ENCODE results near the gene NHLRC2. TPM values are rescaled to one million over a fixed set of nuclear protein-coding genes. Genes with fewer than 3 reads are reported as not detected.
A peak's percentile ranks its signal among the peaks of the same experiment; 100 is the strongest.

The NHLRC2 gene
- polyA plus RNA-seq, 3 donors = 17.5 to 26.9 (median 20.9) TPM

DNA sequence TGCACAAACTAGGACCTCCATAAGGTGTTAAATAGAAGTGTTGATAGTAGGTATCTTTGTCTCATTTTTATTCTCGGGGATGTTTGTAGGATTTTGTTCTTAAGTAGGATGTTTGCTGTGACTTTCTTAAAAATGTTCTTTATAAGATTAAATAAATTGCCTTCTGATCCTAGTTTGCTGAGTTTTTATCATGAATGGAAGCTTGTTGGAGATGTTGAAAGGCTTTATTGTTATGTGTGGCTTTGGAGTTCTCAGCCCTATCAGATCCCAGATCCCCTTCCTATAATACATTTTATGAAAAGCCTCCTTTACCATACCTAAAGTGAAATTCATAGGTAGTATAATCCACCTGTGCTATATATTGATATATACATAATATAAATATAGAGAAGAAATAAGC lies 40.1 kb downstream of the NHLRC2 start:
- no peak for DNase-seq (ENCODE audit: extremely low read depth in 1 of 11, low read depth in 9 of 11, low spot score in 4 of 11)

DNA sequence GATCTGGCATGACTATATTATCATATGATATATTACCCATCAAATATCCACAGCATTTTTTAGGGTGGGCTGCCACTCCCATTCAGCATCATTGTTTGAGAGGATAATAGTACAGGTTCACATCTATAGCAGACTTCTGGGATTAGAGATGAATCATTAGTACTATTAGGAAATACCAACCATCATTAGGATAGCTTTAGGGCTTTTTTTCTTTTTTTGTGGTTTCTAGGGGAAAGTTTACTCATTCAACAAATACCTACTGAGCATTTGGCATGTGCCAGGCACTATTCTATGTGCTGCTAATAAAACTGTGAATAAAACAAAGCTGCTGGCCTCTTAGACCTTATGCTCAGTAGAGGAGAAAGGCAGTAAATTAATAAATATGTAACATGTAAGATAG lies 40.6 kb downstream of the NHLRC2 start:
- no peak for DNase-seq (ENCODE audit: extremely low read depth in 1 of 11, low read depth in 9 of 11, low spot score in 4 of 11)

DNA sequence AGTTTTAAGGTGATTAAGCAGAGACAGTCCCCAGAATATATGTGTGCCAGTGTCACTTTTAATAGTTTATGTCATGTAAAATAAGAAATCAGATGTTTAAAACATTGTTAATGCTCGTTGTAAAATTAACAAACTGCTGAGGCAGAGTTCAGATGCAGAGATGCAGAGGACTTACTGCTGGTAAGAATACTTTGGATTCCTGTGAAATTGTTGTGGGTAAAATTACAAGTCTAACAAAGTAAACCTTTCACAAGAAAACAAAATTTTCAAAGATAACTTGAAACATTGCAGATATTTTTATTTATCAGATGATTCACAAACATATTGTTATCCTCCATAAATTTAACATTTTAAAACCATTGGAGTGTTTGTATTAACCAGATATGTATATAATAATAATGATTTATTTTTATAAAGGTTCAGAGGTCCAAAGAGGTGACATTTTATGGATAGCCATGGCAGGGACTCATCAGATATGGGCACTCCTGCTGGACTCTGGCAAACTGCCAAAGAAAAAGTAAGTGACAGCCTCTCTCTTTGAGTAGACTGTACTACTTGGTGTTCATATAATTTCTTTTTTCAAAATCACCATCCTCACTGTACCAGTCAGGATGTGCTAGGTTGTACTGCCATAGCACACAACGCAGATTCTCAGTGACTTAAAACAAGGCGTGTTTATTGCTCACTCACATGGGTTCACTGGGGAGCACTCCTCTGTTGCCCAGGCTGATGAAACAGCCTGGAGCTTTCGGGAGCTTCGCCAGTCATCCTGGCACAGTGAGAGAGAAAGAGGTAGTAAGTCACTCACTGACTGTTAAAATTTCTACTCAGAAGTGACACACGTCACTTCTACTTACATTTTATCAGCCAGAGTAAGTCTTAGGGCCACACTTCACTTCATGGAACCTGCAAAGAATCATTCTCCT lies 43.5 kb downstream of the NHLRC2 start:
- DNase-seq (ENCODE audit: extremely low read depth in 1 of 11, low read depth in 9 of 11, low spot score in 4 of 11) = no peak

DNA sequence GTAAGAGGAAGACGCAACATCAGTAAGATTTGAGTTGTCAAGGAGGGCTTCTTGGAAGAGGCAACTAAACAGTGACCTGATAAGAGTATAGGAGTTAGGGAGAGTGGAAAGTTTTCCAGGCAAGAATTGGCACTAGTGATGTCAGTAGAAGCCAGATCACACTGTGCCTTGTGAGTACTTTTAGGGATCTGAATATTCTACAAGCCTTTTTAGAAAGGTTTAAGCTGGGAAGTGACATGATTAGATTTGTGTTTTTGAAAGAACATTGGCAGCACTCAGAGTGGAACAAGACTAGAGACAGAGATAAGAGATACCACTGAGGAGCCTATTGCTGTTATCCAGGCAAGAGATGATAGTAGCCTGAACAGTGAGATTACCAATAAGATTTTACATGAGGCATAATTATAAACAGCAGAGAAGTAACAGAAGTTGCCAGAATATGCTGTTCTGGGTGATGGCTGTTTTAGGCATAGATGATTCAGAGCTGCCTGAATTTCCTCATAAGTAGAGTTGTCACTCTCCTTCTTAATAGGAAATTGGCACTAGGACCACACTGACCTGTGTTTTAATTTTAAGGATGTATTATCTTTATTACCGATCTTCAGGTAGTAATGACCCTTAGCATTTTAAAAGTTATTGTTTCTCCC lies 45.6 kb downstream of the NHLRC2 start:
- no peak for DNase-seq (ENCODE audit: extremely low read depth in 1 of 11, low read depth in 9 of 11, low spot score in 4 of 11)

DNA sequence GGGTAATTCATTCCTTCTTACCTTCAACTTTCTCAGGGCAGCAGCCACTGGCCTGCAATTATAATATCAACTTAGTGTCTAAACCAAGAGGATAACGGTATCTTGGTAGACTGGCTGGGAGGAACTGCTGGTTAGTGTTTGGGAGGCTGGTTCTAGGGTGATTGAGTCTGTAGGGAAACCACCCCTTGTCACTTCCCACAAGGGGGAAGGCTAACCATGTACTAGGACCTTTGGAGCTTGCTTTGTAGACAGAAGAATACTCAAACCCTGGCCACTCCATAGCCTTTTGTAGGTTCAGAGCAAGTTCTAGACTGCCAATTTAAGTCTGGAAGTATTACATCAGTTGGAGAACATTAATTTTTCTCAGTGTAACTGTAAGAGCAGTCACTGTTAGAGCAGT lies 51.3 kb downstream of the NHLRC2 start:
- no peak for DNase-seq (ENCODE audit: extremely low read depth in 1 of 11, low read depth in 9 of 11, low spot score in 4 of 11)

DNA sequence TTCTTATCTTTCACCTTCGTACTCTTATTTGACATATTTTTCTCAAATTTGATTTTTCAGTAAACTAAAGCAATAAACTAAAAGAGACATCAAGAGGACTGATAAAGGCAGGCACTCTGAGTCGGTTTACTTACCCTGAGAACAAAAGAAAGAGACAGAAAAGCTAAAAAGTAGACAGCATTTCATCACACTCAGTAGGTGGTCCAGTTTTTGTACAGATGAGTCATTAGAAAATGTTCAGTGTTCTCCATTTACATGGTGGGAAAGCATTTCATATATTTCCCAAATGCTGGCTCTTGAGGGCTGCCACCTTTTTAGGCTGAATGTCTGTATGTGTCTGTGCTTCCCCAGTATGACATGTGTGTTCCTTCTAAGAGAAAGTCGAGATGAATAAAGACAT lies 52.7 kb downstream of the NHLRC2 start:
- no peak for DNase-seq (ENCODE audit: extremely low read depth in 1 of 11, low read depth in 9 of 11, low spot score in 4 of 11)

DNA sequence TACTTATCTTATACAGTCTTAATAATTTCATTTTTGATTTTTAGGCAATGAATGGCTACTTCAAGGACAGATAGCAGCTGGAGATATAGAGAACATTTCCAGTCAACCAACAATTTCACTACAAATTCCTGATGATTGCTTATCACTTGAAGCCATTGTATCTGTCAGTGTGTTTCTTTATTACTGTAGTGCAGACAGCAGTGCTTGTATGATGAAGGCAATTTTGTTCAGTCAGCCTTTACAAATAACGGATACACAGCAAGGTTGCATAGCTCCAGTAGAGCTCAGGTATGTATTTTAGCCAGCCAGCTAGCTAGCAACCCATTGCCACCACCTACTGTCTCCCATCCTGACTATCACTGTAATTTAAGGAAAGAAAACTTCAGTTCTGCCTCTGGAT lies 53.8 kb downstream of the NHLRC2 start:
- DNase-seq (ENCODE audit: extremely low read depth in 1 of 11, low read depth in 9 of 11, low spot score in 4 of 11) = no peak

DNA sequence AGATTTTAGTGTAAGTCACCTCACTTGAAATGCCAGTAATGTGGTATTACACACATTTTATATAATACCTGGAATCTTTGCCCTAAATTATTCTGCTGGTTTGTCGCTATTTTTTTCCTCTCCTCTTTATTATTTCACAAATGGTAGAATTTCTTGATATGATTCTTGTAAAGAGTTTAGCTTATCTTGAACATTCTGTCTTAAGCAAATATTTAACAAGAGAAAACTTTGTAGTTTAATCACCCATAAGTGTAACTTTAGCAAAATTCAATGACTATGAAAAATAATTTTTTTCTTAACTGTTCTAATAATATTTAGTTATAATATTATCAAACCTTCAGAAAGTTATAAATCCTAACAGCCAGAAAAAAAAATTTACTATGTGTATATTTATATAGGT lies 56.7 kb downstream of the NHLRC2 start:
- DNase-seq (ENCODE audit: extremely low read depth in 1 of 11, low read depth in 9 of 11, low spot score in 4 of 11) = no peak

DNA sequence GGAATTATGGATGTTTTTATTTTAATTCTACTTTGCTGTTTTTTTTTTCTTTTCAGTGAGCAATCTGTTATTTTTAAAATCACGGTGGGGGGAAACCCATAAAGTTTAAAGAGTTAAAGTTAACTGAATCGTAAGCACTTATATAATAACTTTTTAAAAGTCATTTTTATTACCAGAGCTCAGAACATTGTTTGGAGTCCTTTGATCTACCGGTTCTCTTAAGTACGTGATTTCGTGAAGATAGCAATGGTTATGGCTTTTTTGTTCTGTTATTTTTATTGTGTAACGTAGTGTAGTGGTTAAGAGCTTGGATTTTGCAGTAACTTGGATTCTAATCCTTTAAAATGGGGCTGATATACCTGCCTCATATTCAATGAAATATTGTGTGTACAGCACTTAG lies 57.4 kb downstream of the NHLRC2 start:
- no peak for DNase-seq (ENCODE audit: extremely low read depth in 1 of 11, low read depth in 9 of 11, low spot score in 4 of 11)

DNA sequence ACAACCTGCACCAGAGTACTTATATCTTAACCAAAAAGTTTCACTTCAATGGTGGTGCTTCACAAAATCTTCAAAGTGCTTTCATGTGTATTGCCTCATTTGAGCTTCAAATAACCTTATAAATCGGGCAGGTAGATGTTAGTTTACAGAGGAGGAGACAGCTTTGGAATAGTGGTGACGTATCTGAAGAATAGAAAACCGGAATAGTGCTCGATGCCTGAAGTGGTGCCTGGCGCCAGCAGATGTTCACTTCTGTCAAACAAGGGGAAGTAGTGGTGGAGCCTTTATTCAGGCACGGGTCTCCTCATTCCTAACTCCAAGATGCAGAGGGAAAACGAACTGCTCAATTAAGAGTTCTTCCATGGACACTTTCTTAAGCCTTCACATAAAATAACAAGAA lies 58.1 kb downstream of the NHLRC2 start:
- DNase-seq (ENCODE audit: extremely low read depth in 1 of 11, low read depth in 9 of 11, low spot score in 4 of 11) = no peak

DNA sequence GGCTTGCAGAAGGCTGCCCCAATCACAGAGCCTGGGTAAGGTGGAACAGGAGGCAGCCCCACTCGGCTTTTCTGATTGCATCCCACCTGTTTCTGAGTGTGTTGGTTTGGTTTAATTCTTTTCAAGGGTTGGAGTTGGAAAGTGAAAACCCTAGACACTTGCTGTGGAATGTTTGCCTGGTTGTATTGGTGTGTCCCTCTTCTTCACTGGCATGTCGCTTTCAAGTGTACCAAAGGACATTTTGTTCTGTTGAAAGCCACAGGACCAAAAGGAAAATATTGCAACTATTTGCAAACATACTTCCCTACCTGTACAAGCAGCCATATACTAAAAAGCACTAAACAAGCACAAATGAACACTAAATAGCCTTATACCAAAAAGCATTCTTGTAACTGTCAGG lies 60.5 kb downstream of the NHLRC2 start:
- no peak for DNase-seq (ENCODE audit: extremely low read depth in 1 of 11, low read depth in 9 of 11, low spot score in 4 of 11)

DNA sequence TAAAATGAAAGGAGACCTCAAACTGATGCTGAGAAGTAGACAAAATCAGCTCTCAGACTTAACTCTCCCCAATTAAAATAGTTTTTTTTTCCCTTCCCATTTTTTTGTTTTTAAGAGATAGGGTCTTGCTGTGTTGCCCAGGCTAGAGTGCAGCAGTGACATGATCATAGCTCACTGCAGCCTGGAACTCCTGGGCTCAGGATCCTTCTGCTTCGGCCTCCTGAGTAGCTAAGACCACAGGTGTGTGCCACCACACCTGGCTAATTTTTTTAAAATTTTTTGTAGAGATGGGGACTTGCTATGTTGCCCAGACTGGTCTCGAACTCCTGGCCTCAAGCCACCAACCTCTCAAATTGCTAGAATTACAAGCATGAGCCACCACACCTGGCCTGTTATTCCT lies 61.1 kb downstream of the NHLRC2 start:
- no peak for DNase-seq (ENCODE audit: extremely low read depth in 1 of 11, low read depth in 9 of 11, low spot score in 4 of 11)

DNA sequence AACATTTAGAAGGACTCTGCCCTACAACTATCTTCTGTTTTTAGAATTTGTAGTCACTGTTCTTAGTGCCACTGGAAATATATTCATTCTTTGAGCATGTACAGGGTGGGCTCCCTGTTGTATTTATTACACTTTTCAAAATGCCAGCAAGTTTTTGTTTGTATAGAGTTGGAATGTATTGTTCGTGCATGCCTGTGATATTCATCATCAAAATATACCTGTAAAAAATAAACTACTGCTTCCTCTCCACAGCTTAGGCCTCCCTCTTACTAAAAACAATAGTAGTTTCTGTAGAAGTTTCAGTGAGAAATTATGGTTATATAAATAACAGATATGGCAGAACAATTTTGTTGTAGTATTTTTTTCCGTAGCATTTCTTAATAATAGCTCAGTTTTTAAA lies 61.6 kb downstream of the NHLRC2 start:
- no peak for DNase-seq (ENCODE audit: extremely low read depth in 1 of 11, low read depth in 9 of 11, low spot score in 4 of 11)

DNA sequence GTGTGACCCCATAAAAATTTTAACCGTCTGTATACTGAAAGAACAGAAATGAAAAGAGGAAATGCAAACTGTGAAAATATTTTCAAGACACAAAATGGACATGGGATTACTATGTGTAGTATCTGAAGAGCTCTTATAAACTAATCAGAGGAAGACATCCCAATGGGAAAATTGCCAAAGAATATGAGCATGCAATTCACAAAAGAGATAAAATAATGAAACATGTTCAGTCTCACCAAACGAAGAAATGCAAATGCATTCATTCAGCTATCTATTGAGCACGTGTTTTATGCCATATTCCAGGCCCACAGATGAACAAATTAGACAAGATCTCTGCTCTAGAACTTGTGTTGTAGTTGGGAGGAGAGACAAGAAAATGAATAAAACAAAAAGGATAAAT lies 63.2 kb downstream of the NHLRC2 start:
- no peak for DNase-seq (ENCODE audit: extremely low read depth in 1 of 11, low read depth in 9 of 11, low spot score in 4 of 11)

DNA sequence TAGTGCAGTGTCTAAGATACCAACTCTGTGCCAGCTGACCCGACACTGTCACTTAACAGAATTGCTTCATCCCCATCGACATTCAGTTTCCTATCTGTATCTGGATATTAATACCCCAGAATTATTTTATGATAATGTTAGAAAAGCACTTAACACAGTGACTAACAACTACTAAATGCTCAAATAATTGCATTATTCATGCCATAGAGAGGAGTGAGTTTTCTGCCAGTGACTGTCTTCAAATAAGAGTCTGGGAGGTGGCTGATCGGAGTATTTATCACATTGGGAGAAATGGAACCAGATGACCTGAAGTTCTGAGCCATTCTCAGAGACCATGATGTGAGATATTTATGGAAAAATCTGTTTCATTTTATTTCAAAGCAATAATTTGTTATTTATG lies 65.7 kb downstream of the NHLRC2 start:
- DNase-seq (ENCODE audit: extremely low read depth in 1 of 11, low read depth in 9 of 11, low spot score in 4 of 11) = no peak

DNA sequence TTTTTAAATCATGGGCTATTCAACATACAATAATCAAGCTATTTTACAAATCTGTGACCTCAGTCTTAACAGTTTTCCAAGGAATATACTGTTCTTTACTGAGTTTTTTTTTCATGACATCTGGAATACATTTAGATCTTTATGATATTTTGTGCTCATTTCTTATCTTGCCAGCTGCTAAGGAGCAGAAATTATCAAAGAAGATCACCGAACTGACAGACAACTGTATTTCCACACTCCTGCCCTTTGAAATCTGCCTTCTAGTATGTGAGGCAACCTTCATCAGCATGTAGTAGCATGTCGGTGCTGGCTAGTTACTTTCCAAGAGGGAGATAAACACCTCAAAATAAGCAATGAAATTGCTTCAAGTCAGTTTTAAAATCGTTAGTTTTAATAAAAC lies 66.4 kb downstream of the NHLRC2 start:
- DNase-seq (ENCODE audit: extremely low read depth in 1 of 11, low read depth in 9 of 11, low spot score in 4 of 11) = no peak

DNA sequence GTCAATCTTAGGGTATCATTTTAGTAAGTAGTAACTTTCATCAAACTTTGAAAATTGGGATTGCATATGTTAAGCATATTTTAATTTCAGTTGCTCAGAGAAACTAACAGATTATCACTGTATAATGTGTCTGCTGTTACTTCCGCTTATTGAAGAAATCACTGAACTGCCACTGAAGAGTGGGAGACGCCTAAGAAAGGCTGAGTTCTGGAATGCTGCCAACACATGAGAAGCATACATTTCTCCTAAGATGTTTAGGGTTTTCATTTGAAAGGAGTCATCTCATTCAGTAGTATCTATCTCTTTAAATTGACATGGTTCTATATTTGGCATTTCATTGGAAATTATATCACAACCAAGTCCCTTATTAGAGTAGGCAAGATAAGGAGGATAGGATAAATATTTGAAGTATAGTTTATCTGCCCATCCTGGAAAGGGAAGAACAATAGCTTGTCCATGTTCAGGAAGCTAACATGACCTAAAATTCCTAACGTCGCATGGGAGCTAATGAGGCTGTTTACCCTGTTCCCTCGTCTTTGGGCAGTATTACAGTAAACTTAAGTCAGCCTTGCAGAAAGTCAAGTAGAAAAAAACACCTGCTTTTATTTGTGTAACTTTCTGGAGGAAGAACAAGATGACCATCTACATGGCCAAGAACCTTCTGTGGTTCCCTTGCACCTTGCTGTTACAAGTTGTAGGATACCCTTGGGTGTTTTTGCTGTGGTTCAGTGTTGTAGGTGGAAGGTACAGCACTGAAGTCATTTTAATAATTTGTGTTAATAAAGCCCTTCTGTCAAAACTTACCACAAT lies 67.3 kb downstream of the NHLRC2 start:
- peak in 3 of 11 donors; percentile 9 to 18 (median 12) for DNase-seq (ENCODE audit: extremely low read depth in 1 of 11, low read depth in 9 of 11, low spot score in 4 of 11)

DNA sequence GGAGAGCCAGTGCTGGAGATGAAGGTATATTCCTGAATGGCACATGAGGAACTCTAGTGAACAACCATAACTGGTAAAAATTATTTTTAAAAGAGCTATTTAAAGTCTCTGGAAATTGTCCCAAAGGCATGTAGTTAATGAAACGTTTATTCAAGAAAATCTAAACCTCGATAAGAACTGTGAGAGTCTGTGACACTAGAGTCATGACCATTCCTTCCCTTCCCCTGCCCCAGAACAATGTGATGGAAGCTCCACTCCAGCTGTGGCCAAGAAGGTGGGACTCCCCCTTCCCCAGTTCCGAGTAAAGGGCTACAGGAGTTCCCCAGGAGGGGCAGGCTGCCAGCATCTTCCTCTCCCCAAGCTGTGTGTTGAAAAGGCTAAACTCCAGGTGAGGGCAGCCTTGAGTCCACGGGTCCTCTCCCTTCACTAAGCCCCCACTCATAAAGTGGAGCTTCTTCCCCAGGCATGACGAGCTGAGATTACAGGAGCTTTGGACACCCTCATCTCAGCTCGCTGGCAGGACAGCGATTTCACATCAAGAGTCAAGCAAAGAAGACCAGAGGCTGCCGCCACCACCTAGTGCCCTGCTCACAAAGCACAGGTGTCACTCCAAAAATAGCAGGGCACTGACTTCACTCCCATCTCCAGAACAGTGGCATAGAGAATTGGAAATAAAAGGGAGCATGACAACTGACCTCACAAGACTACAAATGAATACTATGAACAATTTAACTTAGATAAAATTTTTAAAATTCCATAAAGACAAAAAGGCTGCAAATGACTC lies 68.5 kb downstream of the NHLRC2 start:
- DNase-seq (ENCODE audit: extremely low read depth in 1 of 11, low read depth in 9 of 11, low spot score in 4 of 11) = no peak

DNA sequence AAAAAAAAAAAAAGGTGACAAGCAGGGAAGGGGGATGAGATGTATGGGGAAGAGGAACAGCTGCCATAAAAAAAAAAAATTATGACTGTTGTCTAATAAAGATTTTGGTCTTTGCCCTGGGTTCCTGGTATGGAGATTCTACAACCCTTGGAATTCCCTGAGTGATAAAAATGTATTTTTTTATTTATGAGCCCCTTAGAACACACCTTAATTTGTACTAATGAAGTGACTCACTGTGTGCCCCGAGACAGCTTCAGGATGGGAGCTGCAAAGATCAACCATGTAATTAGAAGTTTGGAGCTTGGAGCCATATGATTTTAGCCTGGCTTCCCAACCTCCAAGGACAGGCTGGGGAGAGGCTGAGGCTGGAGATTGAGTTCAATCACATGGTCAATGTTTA lies 69.7 kb downstream of the NHLRC2 start:
- no peak for DNase-seq (ENCODE audit: extremely low read depth in 1 of 11, low read depth in 9 of 11, low spot score in 4 of 11)

All from renal cortex interstitium (tissue), 11 donors.